Renal cortical epithelial cell (primary cell): Measurements from ENCODE around the gene APBB2. TPM values are rescaled to one million over a fixed set of nuclear protein-coding genes. Genes with fewer than 3 reads are reported as not detected.
"Not testable (repeated sequence)": the region's sequence is repeated elsewhere in the genome, so short reads cannot be mapped to it uniquely, and the experiment has no call there.

Experiments used
- DNase-seq: peaks from one replicate; pipeline ENCODE4 v3.0.0-alpha.2; 2011; ENCODE audit warnings: low read depth
- total RNA-seq: library from RNA; depleted of rRNA; stranded (reverse); fragments of >200 nt; gene quantifications from 2 replicates; pipeline ENCODE4 v1.2.3, GENCODE V29; 2014

APBB2 gene
- total RNA-seq, 1 donor from 2014 or later, result 144 TPM

DNA sequence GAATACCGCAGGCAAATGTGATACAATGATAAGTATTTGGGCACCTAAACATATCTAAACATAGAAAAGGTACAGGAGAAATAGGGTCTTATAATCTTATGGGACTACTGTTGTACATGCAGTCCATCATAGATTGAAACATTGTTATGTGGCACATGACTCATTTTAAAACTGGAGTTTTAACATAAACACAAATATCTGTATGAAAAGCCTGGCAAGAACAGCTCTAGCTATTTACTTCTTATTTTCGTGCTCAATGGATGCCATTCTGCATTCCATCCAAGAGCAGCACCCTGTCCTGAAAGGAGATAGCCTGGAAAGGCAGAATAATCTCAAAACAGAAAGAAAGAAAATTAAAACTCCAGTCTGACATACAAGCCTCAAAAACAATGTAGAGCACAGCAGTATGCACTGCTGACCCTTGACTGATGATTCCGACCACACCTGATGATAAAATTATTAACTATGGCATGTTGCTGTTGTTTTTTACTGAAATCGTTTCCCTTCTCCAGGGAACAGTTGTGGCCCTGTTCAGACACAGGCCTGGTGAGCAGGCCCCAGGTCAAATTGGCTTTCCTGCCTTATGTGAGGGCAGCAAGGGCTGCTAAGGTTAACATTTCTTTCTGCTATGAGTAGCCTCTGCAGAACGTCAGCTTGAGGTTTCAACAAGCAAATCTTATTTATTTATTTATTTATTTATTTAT, 152.7 kb downstream of the APBB2 start:
- DNase-seq, result no peak

- peak; percentile 28 for DNase-seq
These were observed 153.7 kb downstream of the APBB2 start for GRCh38 chr4:41060352-41061334.

DNA sequence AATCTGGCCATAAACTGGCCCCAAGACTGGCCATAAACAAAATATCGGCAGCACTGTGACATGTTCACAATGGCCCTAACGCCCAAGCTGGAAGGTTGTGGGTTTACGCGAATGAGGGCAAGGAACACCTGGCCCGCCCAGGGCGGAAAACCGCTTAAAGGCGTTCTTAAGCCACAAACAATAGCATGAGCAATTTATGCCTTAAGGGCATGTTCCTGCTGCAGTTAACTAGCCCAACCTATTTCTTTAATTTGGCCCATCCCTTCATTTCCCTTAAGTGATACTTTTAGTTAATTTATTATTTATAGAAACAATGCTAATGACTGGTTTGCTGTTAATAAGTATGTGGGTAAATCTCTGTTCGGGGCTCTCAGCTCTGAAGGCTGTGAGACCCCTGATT, 154.9 kb downstream of the APBB2 start:
- not testable (repeated sequence) for DNase-seq

- no peak for DNase-seq
These were observed 155.9 kb downstream of the APBB2 start for GRCh38 chr4:41058426-41058825.

DNA sequence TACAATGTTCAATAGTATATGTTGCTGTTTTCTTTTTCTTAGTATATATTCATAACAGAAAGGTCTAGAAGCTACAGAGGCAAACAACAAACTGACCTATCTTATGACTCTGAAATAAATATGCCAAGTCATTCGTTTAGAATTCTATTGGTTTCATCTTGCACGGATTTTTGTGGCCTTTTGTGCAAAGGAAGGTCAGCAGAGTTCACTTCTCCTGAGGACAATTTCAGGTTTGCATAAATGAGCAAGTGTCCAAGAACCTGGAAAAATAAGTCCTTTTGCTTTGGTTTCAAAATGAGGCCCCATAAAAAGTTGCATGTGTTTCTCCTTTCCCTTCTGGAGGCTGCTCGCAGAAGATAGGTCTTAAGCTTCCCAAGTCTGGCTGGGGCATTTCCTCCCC, 156.9 kb downstream of the APBB2 start:
- peak; percentile 49 for DNase-seq

DNA sequence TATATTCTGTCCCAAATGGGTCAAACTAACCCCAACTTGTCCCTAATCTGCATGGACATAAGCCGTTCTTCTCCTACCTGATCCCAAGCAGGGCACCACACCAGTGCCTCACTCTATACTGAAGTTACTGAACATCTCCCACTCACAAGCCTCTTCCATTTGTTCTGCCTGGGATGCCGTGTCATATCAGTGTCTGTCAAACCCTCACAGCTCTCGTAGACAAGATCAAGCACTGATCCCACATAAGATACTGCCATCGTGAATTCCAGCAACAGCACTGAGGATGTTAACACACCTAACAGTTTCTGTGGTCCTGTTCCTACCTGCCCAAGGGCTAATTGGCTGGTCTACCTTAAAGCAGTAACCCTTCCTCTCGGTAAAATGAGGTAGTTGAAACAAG, 162.1 kb downstream of the APBB2 start:
- no peak for DNase-seq

GRCh38 chr4:41050880-41051775, 163.2 kb downstream of the APBB2 start:
- no peak for DNase-seq

DNA sequence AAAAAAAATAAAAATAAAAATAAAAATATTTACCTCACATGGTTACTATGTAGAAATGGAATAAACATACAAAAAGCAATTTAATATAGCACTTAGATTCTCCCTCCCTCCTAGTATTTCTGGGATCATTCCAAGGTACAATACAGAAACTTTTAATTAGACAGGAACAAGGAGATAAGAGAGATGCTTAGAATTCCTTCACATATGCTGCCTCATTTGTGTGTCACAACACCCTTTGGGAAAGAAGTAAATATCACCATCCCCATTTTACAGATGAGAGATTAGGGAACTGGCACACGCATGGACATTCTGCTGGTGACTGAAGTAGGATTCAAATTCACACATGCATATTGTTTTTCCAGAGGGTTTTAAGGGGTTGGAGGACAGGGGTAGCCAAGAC, 164.2 kb downstream of the APBB2 start:
- no peak for DNase-seq

- not testable (repeated sequence) for DNase-seq
These were observed 165.2 kb downstream of the APBB2 start for GRCh38 chr4:41049176-41049575.

- no peak for DNase-seq
These were observed 169.6 kb downstream of the APBB2 start for GRCh38 chr4:41044791-41045190.

DNA sequence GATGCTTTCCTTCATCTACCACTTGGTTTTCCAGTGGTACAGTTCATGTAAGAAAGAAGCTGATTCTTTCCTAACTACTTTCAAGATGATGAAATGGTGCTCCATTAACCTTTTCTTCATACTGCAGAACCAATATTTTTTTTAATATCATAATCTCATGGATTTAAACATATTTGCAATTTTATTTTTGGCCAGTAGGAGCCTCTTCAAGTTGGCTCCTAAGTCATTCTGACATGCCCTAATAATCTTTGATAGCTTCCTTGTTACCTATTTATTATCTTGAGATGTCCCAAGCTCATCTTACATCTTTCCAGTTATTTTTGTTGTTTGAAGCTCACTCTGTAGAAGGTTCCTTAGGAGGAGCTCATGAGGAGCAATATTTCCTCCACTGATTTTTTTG, 170.2 kb downstream of the APBB2 start:
- no peak for DNase-seq

GRCh38 chr4:41043465-41043864, 170.9 kb downstream of the APBB2 start:
- DNase-seq, result no peak

DNA sequence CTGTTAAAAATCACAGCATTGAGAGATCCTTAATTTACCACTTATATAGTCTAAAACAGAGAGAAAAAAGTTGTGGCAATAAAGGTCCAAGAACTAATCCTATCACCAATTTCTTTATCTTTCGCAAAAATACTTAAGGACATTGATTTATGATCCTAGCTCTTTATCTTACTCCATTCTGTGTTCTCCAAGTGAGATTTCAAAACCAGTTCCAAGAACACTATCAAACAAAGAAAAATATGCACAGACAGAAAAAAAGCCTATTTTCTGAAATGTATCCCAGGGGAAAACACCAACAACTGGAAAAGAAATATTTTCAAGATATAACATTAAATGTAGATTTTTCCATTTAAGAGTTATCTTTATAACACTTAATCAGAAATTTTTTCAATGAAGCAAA, 172.8 kb downstream of the APBB2 start:
- no peak for DNase-seq

- no peak for DNase-seq
These were observed 175.0 kb downstream of the APBB2 start for GRCh38 chr4:41039317-41039716.

GRCh38 chr4:41038304-41038703, 176.0 kb downstream of the APBB2 start:
- DNase-seq, result no peak

GRCh38 chr4:41029098-41029497, 185.2 kb downstream of the APBB2 start:
- no peak for DNase-seq

GRCh38 chr4:41028392-41029076, 185.8 kb downstream of the APBB2 start:
- no peak for DNase-seq

GRCh38 chr4:41026971-41027370, 187.4 kb downstream of the APBB2 start:
- DNase-seq, result no peak

DNA sequence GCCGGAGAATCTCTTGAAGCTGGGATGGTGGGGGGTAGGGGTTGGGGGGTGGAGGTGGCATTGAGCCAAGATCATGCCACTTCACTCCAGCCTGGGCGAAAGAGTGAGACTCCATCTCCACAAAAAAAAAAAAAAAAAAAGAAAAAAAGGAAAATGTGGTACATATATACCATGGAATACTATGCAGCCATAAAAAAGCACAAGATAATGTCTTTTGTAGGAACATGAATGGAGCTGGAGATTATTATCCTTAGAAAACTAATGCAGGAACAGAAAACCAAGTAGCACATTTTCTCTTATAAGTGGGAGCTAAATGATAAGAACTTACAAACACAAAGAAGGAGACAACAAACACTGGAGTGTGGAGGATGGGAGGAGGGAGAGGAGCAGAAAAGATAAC, 188.5 kb downstream of the APBB2 start:
- DNase-seq, result no peak

GRCh38 chr4:41024556-41025491, 189.5 kb downstream of the APBB2 start:
- DNase-seq, result no peak
